ENCODE results near the gene GPR158. TPM values are rescaled to one million over a fixed set of nuclear protein-coding genes. Genes with fewer than 3 reads are reported as not detected.

The GPR158 gene
- total and polyA plus RNA-seq, 4 experiments from 2014 or later, result not detected

DNA sequence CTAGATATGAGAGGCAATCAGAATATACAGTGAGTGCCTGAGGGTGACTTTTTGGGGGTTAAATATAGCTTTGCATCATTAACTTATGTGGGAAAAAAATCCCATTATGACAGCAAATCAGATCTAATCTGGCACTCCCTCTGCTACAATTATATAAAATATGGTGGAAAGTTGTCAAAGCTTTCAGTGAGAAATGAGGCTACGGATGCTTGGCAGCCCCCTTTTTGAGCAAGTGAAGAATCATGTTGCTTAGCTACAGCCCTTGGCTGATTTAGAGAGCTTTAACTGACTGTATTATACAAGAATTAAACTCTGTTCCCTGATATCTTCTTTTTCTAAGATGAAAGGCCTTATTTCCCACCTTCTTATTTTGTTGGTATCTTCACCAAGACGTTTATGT is 57.4 kb downstream of the GPR158 start:
- no peak overlapping the region for H3K27ac ChIP-seq (ENCODE audit: low read depth, low read length)
- H3K4me3 ChIP-seq (ENCODE audit: low read length in 2 of 2), result no peak overlapping the region
- Mint-ChIP-seq H3K27ac (no peak overlapping the region), H3K36me3 (no peaks in the 10 kb centered on the region), H3K4me3 (no peak overlapping the region), H3K27me3 (peaks cover 0 to 3% of the 10 kb centered on the region in 2 donors), H3K4me1 (no peaks in the 10 kb centered on the region), H3K9me3 (peaks cover 0 to 2% (median 0%) of the 10 kb centered on the region in 8 donors)
- ChIA-PET POLR2A (ENCODE audit: partially characterized antibody) (no interaction called here), CTCF (ENCODE audit: partially characterized antibody) (no interaction called here)
- no peaks in the 10 kb centered on the region for H3K9me3 ChIP-seq (ENCODE audit: control insufficient read depth in 1 of 2, low read length in 2 of 2)
- DNase-seq, result no peak
- no peaks in the 10 kb centered on the region for H3K27me3 ChIP-seq (ENCODE audit: insufficient read depth, low read length)
- no peaks in the 10 kb centered on the region for H3K4me1 ChIP-seq (ENCODE audit: insufficient read depth, low read length)
- H3K36me3 ChIP-seq (ENCODE audit: insufficient read depth, low read length), result no peaks in the 10 kb centered on the region
- intact Hi-C loops (cut with micrococcal nuclease), result no loop called here

DNA sequence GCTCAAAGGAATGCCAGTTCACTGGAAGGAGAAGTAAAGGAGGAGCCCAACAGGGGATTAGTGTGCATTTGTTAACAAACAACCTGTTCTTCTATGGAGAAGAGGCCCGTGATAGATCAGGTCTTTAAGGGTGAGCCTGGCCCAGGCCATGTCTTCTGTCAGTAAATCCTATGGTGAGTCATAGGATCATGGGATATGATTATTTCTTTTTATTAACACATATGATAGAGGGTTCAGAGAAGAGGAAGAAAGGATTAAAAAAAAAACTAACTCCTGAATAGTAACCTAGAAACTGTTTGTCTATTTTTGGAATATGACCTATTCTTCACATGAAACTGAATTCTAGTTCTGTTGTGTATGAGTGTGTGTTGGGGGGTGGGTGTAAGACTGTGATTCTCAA is 70.4 kb downstream of the GPR158 start:
- DNase-seq, result no peak
- Mint-ChIP-seq H3K27me3 (no peaks in the 10 kb centered on the region), H3K4me1 (no peaks in the 10 kb centered on the region), H3K36me3 (no peaks in the 10 kb centered on the region), H3K4me3 (no peak overlapping the region), H3K9me3 (no peaks in the 10 kb centered on the region), H3K27ac (no peak overlapping the region)
- ChIA-PET POLR2A (ENCODE audit: partially characterized antibody) (no interaction called here), CTCF (ENCODE audit: partially characterized antibody) (no interaction called here)
- Histone ChIP-seq H3K27me3 (ENCODE audit: insufficient read depth, low read length) (no peaks in the 10 kb centered on the region), H3K9me3 (ENCODE audit: control insufficient read depth in 1 of 2, low read length in 2 of 2) (no peaks in the 10 kb centered on the region), H3K36me3 (ENCODE audit: insufficient read depth, low read length) (no peaks in the 10 kb centered on the region), H3K27ac (ENCODE audit: low read depth, low read length) (no peak overlapping the region), H3K4me3 (ENCODE audit: low read length in 2 of 2) (no peak overlapping the region), H3K4me1 (ENCODE audit: insufficient read depth, low read length) (no peaks in the 10 kb centered on the region)
- intact Hi-C loops (cut with micrococcal nuclease), result no loop called here

DNA sequence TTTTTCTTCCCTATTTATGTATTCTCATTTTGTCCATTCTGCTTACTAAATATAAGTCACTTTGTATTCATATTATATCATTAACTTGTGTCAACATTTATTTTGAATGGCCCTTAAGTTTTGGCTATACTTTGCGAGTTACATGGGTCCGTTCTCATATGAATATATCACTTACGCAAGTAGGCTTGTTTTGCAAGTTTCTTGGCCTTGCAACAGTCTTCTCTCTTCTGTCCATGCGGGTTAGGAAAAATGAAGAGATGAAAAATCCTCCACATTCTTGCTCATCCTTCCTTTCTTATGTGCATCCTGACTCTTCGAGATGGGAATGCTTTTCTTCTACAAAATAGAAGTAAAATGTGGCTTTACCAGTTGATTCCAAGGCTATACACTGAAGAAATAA is 82.8 kb downstream of the GPR158 start:
- Histone ChIP-seq H3K9me3 (ENCODE audit: control insufficient read depth in 1 of 2, low read length in 2 of 2) (no peaks in the 10 kb centered on the region), H3K4me1 (ENCODE audit: insufficient read depth, low read length) (no peaks in the 10 kb centered on the region), H3K4me3 (ENCODE audit: low read length in 2 of 2) (no peak overlapping the region), H3K27ac (ENCODE audit: low read depth, low read length) (no peak overlapping the region), H3K36me3 (ENCODE audit: insufficient read depth, low read length) (no peaks in the 10 kb centered on the region), H3K27me3 (ENCODE audit: insufficient read depth, low read length) (no peaks in the 10 kb centered on the region)
- no peaks in the 10 kb centered on the region for H3K27me3 Mint-ChIP-seq
- H3K36me3 Mint-ChIP-seq, result no peaks in the 10 kb centered on the region
- no peaks in the 10 kb centered on the region for H3K4me1 Mint-ChIP-seq
- POLR2A ChIA-PET (ENCODE audit: partially characterized antibody), result no interaction called here
- H3K4me3 Mint-ChIP-seq, result no peak overlapping the region
- CTCF ChIA-PET (ENCODE audit: partially characterized antibody), result no interaction called here
- intact Hi-C loops (cut with micrococcal nuclease), result no loop called here
- no peaks in the 10 kb centered on the region for H3K9me3 Mint-ChIP-seq
- DNase-seq, result no peak
- no peak overlapping the region for H3K27ac Mint-ChIP-seq

DNA sequence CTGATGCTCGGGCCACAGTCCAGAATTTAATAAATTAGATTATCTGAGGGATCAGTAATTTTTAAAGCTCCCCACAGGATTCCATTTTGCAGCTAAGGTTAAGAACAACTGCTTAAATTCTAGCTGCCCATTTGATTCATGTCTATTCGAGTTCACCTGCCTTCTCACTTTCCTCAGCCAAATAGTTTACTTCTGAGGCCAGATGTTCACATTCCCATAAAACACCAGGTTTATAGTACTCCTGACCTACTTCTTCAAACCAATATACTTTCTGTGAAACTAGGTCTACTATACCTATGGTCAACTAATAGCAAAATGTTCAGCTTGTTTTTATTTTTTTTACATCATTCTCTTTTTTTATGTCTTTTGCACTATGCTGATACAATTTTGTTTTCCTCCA is 86.3 kb downstream of the GPR158 start:
- Histone ChIP-seq H3K9me3 (ENCODE audit: control insufficient read depth in 1 of 2, low read length in 2 of 2) (no peaks in the 10 kb centered on the region), H3K27me3 (ENCODE audit: insufficient read depth, low read length) (no peaks in the 10 kb centered on the region), H3K27ac (ENCODE audit: low read depth, low read length) (no peak overlapping the region), H3K4me3 (ENCODE audit: low read length in 2 of 2) (no peak overlapping the region), H3K4me1 (ENCODE audit: insufficient read depth, low read length) (no peaks in the 10 kb centered on the region), H3K36me3 (ENCODE audit: insufficient read depth, low read length) (no peaks in the 10 kb centered on the region)
- no peak overlapping the region for H3K27ac Mint-ChIP-seq
- H3K9me3 Mint-ChIP-seq, result peaks cover 0 to 3% (median 0%) of the 10 kb centered on the region in 8 donors
- no peaks in the 10 kb centered on the region for H3K4me1 Mint-ChIP-seq
- intact Hi-C loops (cut with micrococcal nuclease), result no loop called here
- no peaks in the 10 kb centered on the region for H3K27me3 Mint-ChIP-seq
- DNase-seq, result no peak
- ChIA-PET POLR2A (ENCODE audit: partially characterized antibody) (no interaction called here), CTCF (ENCODE audit: partially characterized antibody) (no interaction called here)
- H3K4me3 Mint-ChIP-seq, result no peak overlapping the region
- H3K36me3 Mint-ChIP-seq, result no peaks in the 10 kb centered on the region

DNA sequence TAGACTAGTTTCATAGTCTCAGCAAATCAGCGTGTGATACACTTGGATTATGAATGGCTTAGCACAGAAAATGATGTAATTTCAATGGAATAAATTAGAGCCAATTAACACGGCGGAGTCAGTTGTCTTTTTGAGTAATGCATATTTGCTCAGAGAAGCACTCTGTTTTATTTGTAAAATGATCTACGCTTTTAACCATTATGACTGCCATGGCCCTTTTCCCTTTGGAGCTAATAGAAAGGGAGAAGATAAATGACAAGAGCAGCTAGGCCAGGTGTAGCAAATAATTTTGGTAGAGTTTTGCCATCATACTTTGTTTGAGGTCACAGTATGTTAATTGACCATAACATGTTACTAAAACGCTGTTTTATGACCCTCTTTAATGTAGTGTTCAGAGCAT is 86.8 kb downstream of the GPR158 start:
- no peaks in the 10 kb centered on the region for H3K36me3 ChIP-seq (ENCODE audit: insufficient read depth, low read length)
- no peak overlapping the region for H3K4me3 ChIP-seq (ENCODE audit: low read length in 2 of 2)
- Mint-ChIP-seq H3K36me3 (no peaks in the 10 kb centered on the region), H3K4me1 (no peaks in the 10 kb centered on the region), H3K9me3 (peaks cover 0 to 4% (median 0%) of the 10 kb centered on the region in 8 donors), H3K27ac (no peak overlapping the region), H3K4me3 (no peak overlapping the region), H3K27me3 (no peaks in the 10 kb centered on the region)
- POLR2A ChIA-PET (ENCODE audit: partially characterized antibody), result no interaction called here
- H3K4me1 ChIP-seq (ENCODE audit: insufficient read depth, low read length), result no peaks in the 10 kb centered on the region
- CTCF ChIA-PET (ENCODE audit: partially characterized antibody), result no interaction called here
- H3K9me3 ChIP-seq (ENCODE audit: control insufficient read depth in 1 of 2, low read length in 2 of 2), result no peaks in the 10 kb centered on the region
- intact Hi-C loops (cut with micrococcal nuclease), result no loop called here
- no peaks in the 10 kb centered on the region for H3K27me3 ChIP-seq (ENCODE audit: insufficient read depth, low read length)
- DNase-seq, result no peak
- H3K27ac ChIP-seq (ENCODE audit: low read depth, low read length), result no peak overlapping the region

DNA sequence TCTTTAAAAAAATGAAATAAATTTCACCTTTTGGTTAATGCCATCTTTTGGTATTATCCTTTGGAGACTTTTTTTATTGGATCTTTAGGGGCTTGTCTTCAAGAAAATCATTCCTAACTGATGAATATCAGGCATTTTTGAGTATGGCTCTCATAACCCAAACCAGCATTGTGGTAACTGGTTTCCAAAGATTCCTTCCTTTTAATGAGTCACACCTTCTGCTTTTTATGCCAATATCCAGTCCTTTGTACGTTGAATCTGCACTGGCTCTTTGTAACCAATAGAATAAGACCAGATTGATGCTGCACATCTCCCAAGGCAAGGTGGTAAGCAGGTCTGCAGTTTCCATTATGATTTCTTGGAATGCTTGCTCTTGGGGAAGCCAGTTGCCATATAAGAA is 89.1 kb downstream of the GPR158 start:
- H3K36me3 Mint-ChIP-seq, result no peaks in the 10 kb centered on the region
- POLR2A ChIA-PET (ENCODE audit: partially characterized antibody), result no interaction called here
- peaks cover 0 to 4% (median 0%) of the 10 kb centered on the region in 8 donors for H3K9me3 Mint-ChIP-seq
- CTCF ChIA-PET (ENCODE audit: partially characterized antibody), result no interaction called here
- H3K4me3 ChIP-seq (ENCODE audit: low read length in 2 of 2), result no peak overlapping the region
- intact Hi-C loops (cut with micrococcal nuclease), result no loop called here
- no peaks in the 10 kb centered on the region for H3K27me3 Mint-ChIP-seq
- H3K27me3 ChIP-seq (ENCODE audit: insufficient read depth, low read length), result no peaks in the 10 kb centered on the region
- no peaks in the 10 kb centered on the region for H3K4me1 ChIP-seq (ENCODE audit: insufficient read depth, low read length)
- no peak overlapping the region for H3K27ac Mint-ChIP-seq
- H3K36me3 ChIP-seq (ENCODE audit: insufficient read depth, low read length), result no peaks in the 10 kb centered on the region
- H3K4me1 Mint-ChIP-seq, result no peaks in the 10 kb centered on the region
- H3K4me3 Mint-ChIP-seq, result no peak overlapping the region
- no peaks in the 10 kb centered on the region for H3K9me3 ChIP-seq (ENCODE audit: control insufficient read depth in 1 of 2, low read length in 2 of 2)
- no peak overlapping the region for H3K27ac ChIP-seq (ENCODE audit: low read depth, low read length)
- DNase-seq, result no peak

DNA sequence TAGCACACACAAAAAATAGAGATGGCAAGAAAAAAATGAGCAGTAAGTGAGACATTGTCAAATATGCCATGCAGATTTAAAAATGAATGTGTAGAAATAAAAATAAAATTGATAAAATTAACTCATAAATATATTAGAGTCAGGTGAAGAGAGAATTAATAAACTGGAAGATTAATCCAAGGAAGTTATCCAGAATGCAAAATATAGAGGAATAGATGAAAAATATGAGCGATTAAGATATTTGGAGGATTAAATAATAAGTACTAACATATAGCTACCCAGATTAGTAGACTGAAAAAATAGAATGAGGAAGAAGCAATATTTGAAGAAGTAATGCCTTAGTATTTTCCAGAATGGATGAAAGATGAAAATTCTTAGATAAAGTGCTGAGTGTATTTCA is 103.4 kb downstream of the GPR158 start:
- Mint-ChIP-seq H3K4me1 (peaks cover 0 to 2% (median 0%) of the 10 kb centered on the region in 4 donors), H3K9me3 (peaks cover 3 to 24% (median 13%) of the 10 kb centered on the region in 8 donors)
- H3K4me1 ChIP-seq (ENCODE audit: insufficient read depth, low read length), result no peaks in the 10 kb centered on the region

DNA sequence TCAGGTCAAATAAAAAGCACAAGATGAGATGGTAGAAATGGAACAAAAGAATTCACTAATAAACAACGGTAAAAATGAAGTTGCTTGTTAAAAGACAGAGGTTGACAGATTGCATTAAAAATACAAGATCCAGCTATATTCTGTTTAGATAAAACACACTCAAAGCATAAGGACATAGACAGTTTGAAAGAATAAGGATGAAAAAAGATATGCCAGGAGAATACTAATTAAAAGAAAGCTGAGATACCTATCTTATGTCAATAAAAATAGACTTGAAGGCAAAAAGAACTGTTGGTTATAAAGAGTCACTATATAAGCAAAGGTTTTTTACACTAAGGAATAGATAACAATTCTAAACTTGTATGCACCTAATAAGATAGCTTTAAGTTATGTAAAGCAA is 105.3 kb downstream of the GPR158 start:
- Mint-ChIP-seq H3K4me3 (no peak overlapping the region), H3K27ac (no peak overlapping the region), H3K9me3 (peaks cover 3 to 25% (median 14%) of the 10 kb centered on the region in 8 donors), H3K36me3 (no peaks in the 10 kb centered on the region), H3K4me1 (peaks cover 0 to 2% (median 0%) of the 10 kb centered on the region in 4 donors), H3K27me3 (no peaks in the 10 kb centered on the region)
- no peak for DNase-seq
- Histone ChIP-seq H3K27ac (ENCODE audit: low read depth, low read length) (no peak overlapping the region), H3K9me3 (ENCODE audit: control insufficient read depth in 1 of 2, low read length in 2 of 2) (peaks cover 0 to 3% of the 10 kb centered on the region in 2 donors), H3K36me3 (ENCODE audit: insufficient read depth, low read length) (no peaks in the 10 kb centered on the region), H3K4me3 (ENCODE audit: low read length in 2 of 2) (no peak overlapping the region), H3K4me1 (ENCODE audit: insufficient read depth, low read length) (no peaks in the 10 kb centered on the region), H3K27me3 (ENCODE audit: insufficient read depth, low read length) (no peaks in the 10 kb centered on the region)
- CTCF ChIA-PET (ENCODE audit: partially characterized antibody), result no interaction called here
- POLR2A ChIA-PET (ENCODE audit: partially characterized antibody), result no interaction called here
- intact Hi-C loops (cut with micrococcal nuclease), result no loop called here

More for the DNA sequence above, 103.4 kb downstream of the GPR158 start:
- no peak overlapping the region for H3K4me3 Mint-ChIP-seq
- no peak overlapping the region for H3K27ac Mint-ChIP-seq
- CTCF ChIA-PET (ENCODE audit: partially characterized antibody), result no interaction called here
- Histone ChIP-seq H3K9me3 (ENCODE audit: control insufficient read depth in 1 of 2, low read length in 2 of 2) (peaks cover 0 to 3% of the 10 kb centered on the region in 2 donors), H3K27me3 (ENCODE audit: insufficient read depth, low read length) (no peaks in the 10 kb centered on the region), H3K36me3 (ENCODE audit: insufficient read depth, low read length) (no peaks in the 10 kb centered on the region), H3K27ac (ENCODE audit: low read depth, low read length) (no peak overlapping the region), H3K4me3 (ENCODE audit: low read length in 2 of 2) (no peak overlapping the region)
- no peaks in the 10 kb centered on the region for H3K36me3 Mint-ChIP-seq
- H3K27me3 Mint-ChIP-seq, result no peaks in the 10 kb centered on the region
- POLR2A ChIA-PET (ENCODE audit: partially characterized antibody), result no interaction called here
- no peak for DNase-seq
- intact Hi-C loops (cut with micrococcal nuclease), result no loop called here

All from CD4-positive, alpha-beta memory T cell (primary cell).